ENCODE data around the gene ETFB. TPM values are rescaled to one million over a fixed set of nuclear protein-coding genes. Genes with fewer than 3 reads are reported as not detected.

ETFB gene
- total RNA-seq, 2 donors from 2014 or later = 54.3 to 77.3 TPM

- H3K4me3 Mint-ChIP-seq = no peak overlapping the region
- no peak overlapping the region for H3K9ac ChIP-seq (ENCODE audit: extremely low read depth, low read length, poor library complexity, severe bottlenecking)
- H3K27ac ChIP-seq (ENCODE audit: low read depth, low read length) = no peak overlapping the region
- no peak for DNase-seq
- H3K36me3 ChIP-seq (ENCODE audit: control insufficient read depth, insufficient read depth, low read length) = no peaks in the 10 kb centered on the region
- no peak for TF ChIP-seq CTCF (conservative IDR thresholded peaks at IDR 0.05)
- WGBS, 2 experiments (ENCODE audit: insufficient coverage in 1 of 2, insufficient read length in 1 of 2) = 94 to 97% methylated on average over 10 to 29 of the region's 29 CpGs
- no peaks in the 10 kb centered on the region for H3K4me1 ChIP-seq (ENCODE audit: control insufficient read depth, insufficient read depth, low read length)
- no peaks in the 10 kb centered on the region for H3K9me3 Mint-ChIP-seq
- H3K27me3 ChIP-seq (ENCODE audit: control insufficient read depth, insufficient read depth, low read length, poor library complexity, severe bottlenecking) = no peaks in the 10 kb centered on the region
- no peak overlapping the region for H3K27ac Mint-ChIP-seq
- H3K4me1 Mint-ChIP-seq = peaks cover 2% of the 10 kb centered on the region
- H3K9me3 ChIP-seq (ENCODE audit: control insufficient read depth, low read length) = no peaks in the 10 kb centered on the region
- no peak overlapping the region for H3K4me3 ChIP-seq (ENCODE audit: low read length)
- H3K27me3 Mint-ChIP-seq (ENCODE audit: insufficient read depth) = peaks cover 2% of the 10 kb centered on the region
- peaks cover 24% of the 10 kb centered on the region for H3K36me3 Mint-ChIP-seq (ENCODE audit: low read depth)
These were observed 42.6 kb downstream of the ETFB start for GRCh38 chr19:51323481-51324166.

DNA sequence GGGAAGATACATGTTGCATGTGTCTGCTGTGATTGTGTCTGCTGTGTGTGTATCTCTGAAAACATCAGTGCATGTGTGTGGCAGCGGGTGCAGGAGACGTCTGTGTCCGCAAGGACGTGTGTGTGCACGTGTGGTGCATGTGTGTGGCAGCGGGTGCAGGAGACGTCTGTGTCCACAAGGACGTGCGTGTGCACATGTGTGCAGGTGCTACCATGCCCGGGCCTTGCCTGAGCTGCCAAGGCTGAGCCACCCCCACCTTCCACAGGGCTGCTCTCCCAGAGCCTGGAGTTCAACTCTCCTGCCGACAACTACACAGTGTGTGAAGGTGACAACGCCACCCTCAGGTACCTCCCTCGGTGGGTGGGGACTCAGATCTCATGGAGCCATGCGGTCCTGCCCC, 44.4 kb downstream of the ETFB start:
- H3K27ac Mint-ChIP-seq = no peak overlapping the region
- Histone ChIP-seq H3K9ac (ENCODE audit: extremely low read depth, low read length, poor library complexity, severe bottlenecking) (no peak overlapping the region), H3K9me3 (ENCODE audit: control insufficient read depth, low read length) (no peaks in the 10 kb centered on the region), H3K4me1 (ENCODE audit: control insufficient read depth, insufficient read depth, low read length) (no peaks in the 10 kb centered on the region), H3K4me3 (ENCODE audit: low read length) (no peak overlapping the region), H3K36me3 (ENCODE audit: control insufficient read depth, insufficient read depth, low read length) (no peaks in the 10 kb centered on the region), H3K27ac (ENCODE audit: low read depth, low read length) (no peak overlapping the region), H3K27me3 (ENCODE audit: control insufficient read depth, insufficient read depth, low read length, poor library complexity, severe bottlenecking) (no peaks in the 10 kb centered on the region)
- no peaks in the 10 kb centered on the region for H3K9me3 Mint-ChIP-seq
- peaks cover 4% of the 10 kb centered on the region for H3K27me3 Mint-ChIP-seq (ENCODE audit: insufficient read depth)
- H3K4me3 Mint-ChIP-seq = no peak overlapping the region
- 91 to 94% methylated on average over 12 to 14 of the region's 14 CpGs for WGBS, 2 experiments (ENCODE audit: insufficient coverage in 1 of 2, insufficient read length in 1 of 2)
- H3K36me3 Mint-ChIP-seq (ENCODE audit: low read depth) = peaks cover 22% of the 10 kb centered on the region
- TF ChIP-seq CTCF (conservative IDR thresholded peaks at IDR 0.05) = no peak
- peak; percentile 44 for DNase-seq
- H3K4me1 Mint-ChIP-seq = no peaks in the 10 kb centered on the region

- Mint-ChIP-seq H3K4me1 (no peaks in the 10 kb centered on the region), H3K36me3 (ENCODE audit: low read depth) (peaks cover 13% of the 10 kb centered on the region), H3K4me3 (no peak overlapping the region), H3K9me3 (peaks cover 2% of the 10 kb centered on the region), H3K27me3 (ENCODE audit: insufficient read depth) (peaks cover 4% of the 10 kb centered on the region), H3K27ac (no peak overlapping the region)
- no peak overlapping the region for H3K4me3 ChIP-seq (ENCODE audit: low read length)
- H3K36me3 ChIP-seq (ENCODE audit: control insufficient read depth, insufficient read depth, low read length) = no peaks in the 10 kb centered on the region
- DNase-seq = peak; percentile 39
- no peak for TF ChIP-seq CTCF (conservative IDR thresholded peaks at IDR 0.05)
- no peaks in the 10 kb centered on the region for H3K9me3 ChIP-seq (ENCODE audit: control insufficient read depth, low read length)
- H3K9ac ChIP-seq (ENCODE audit: extremely low read depth, low read length, poor library complexity, severe bottlenecking) = no peak overlapping the region
- no peaks in the 10 kb centered on the region for H3K27me3 ChIP-seq (ENCODE audit: control insufficient read depth, insufficient read depth, low read length, poor library complexity, severe bottlenecking)
- no peak overlapping the region for H3K27ac ChIP-seq (ENCODE audit: low read depth, low read length)
- 60 to 84% methylated on average over 1 to 14 of the region's 14 CpGs for WGBS, 2 experiments (ENCODE audit: insufficient coverage in 1 of 2, insufficient read length in 1 of 2)
- no peaks in the 10 kb centered on the region for H3K4me1 ChIP-seq (ENCODE audit: control insufficient read depth, insufficient read depth, low read length)
These were observed 45.9 kb downstream of the ETFB start for GRCh38 chr19:51320280-51320657.
